Gastroesophageal sphincter (tissue), 3 donors: ENCODE measurements around the gene CDC42BPA.

Experiments used
- CTCF ChIP-seq, 4 experiments: fragments of 200-600 bp in 2 of 4; fragments of 450-650 bp in 2 of 4; sonication (generic) in 1 of 4; IDR thresholded peaks; one replicate each; pipeline ENCODE4 v1.5.1; 2017 to 2019; ENCODE audit warnings: antibody characterized with exemption in 4 of 4, mild to moderate bottlenecking in 2 of 4, moderate library complexity in 2 of 4
- EP300 ChIP-seq: sonication (generic); formaldehyde crosslinking; IDR thresholded peaks from one replicate; pipeline ENCODE4 v1.6.1; 2017; ENCODE audit warnings: antibody characterized with exemption, mild to moderate bottlenecking
- POLR2A ChIP-seq, 2 donors: fragments of 450-650 bp; IDR thresholded peaks; one replicate each; pipeline ENCODE4 v1.6.1; 2017; ENCODE audit warnings: antibody characterized with exemption in 2 of 2, mild to moderate bottlenecking in 2 of 2, moderate library complexity in 1 of 2

GRCh38 chr1:226984521-226985238, 333.6 kb downstream of the CDC42BPA start:
- TF ChIP-seq CTCF (IDR thresholded peaks at IDR 0.05) = no peak
- no peak for TF ChIP-seq POLR2A (IDR thresholded peaks at IDR 0.05)
- TF ChIP-seq EP300 = no peak
